Kidney tubule cell (primary cell): Measurements from ENCODE around the gene NEXN.

ENCODE experiments used
- DNase-seq: peaks from one replicate; pipeline ENCODE4 v3.0.0-alpha.2; 2018; ENCODE audit warnings: low spot score

Gene NEXN

GRCh38 chr1:77888081-77888780 lies at the start of gene NEXN:
Gene NEXN, plus strand, starts transcription at chr1:77888624. Its CDS starts 27,483 bp downstream, at chr1:77916107.
- DNase-seq, result peak; percentile 72

GRCh38 chr1:77841574-77841973 lies 46.9 kb upstream of the NEXN start:
- no peak for DNase-seq

GRCh38 chr1:77845951-77846350 lies 42.5 kb upstream of the NEXN start:
- DNase-seq, result no peak

GRCh38 chr1:77846966-77847365 lies 41.5 kb upstream of the NEXN start:
- DNase-seq, result no peak

GRCh38 chr1:77847621-77848080 lies 40.8 kb upstream of the NEXN start:
- no peak for DNase-seq

GRCh38 chr1:77850082-77850481 lies 38.3 kb upstream of the NEXN start:
- DNase-seq, result no peak

GRCh38 chr1:77857552-77857951 lies 30.9 kb upstream of the NEXN start:
- DNase-seq, result no peak

GRCh38 chr1:77858725-77859124 lies 29.7 kb upstream of the NEXN start:
- DNase-seq, result no peak

GRCh38 chr1:77859248-77859647 lies 29.2 kb upstream of the NEXN start:
- DNase-seq, result no peak

GRCh38 chr1:77866296-77866695 lies 22.1 kb upstream of the NEXN start:
- peak; percentile 42 for DNase-seq

- no peak for DNase-seq
Measured at GRCh38 chr1:77872645-77873044, 15.8 kb upstream of the NEXN start.

- no peak for DNase-seq
Measured at GRCh38 chr1:77873461-77873860, 15.0 kb upstream of the NEXN start.

- peak; percentile 66 for DNase-seq
Measured at GRCh38 chr1:77874804-77875445, 13.5 kb upstream of the NEXN start.

- peak; percentile 50 for DNase-seq
Measured at GRCh38 chr1:77876884-77877283, 11.5 kb upstream of the NEXN start.

GRCh38 chr1:77881061-77881460 lies 7.4 kb upstream of the NEXN start:
- DNase-seq, result no peak

GRCh38 chr1:77882411-77882810 lies 6.0 kb upstream of the NEXN start:
- no peak for DNase-seq

- DNase-seq, result peak; percentile 58
Measured at GRCh38 chr1:77888781-77889642, 588 bp downstream of the NEXN start.

GRCh38 chr1:77889671-77890070 lies 1.2 kb downstream of the NEXN start:
- DNase-seq, result peak; percentile 90

GRCh38 chr1:77891200-77891599 lies 2.8 kb downstream of the NEXN start:
- DNase-seq, result no peak

GRCh38 chr1:77899647-77900320 lies 11.4 kb downstream of the NEXN start:
- no peak for DNase-seq

GRCh38 chr1:77900687-77901293 lies 12.4 kb downstream of the NEXN start:
- peak; percentile 65 for DNase-seq

- DNase-seq, result peak; percentile 23
Measured at GRCh38 chr1:77905603-77906002, 17.2 kb downstream of the NEXN start.
